ENCODE measurements around the gene SPARCL1.
"Not testable (repeated sequence)": the region's sequence is repeated elsewhere in the genome, so short reads cannot be mapped to it uniquely, and the experiment has no call there.

Gene SPARCL1

GRCh38 chr4:87499403-87500091 lies 29.6 kb downstream of the SPARCL1 start:
- no peak for DNase-seq

DNA sequence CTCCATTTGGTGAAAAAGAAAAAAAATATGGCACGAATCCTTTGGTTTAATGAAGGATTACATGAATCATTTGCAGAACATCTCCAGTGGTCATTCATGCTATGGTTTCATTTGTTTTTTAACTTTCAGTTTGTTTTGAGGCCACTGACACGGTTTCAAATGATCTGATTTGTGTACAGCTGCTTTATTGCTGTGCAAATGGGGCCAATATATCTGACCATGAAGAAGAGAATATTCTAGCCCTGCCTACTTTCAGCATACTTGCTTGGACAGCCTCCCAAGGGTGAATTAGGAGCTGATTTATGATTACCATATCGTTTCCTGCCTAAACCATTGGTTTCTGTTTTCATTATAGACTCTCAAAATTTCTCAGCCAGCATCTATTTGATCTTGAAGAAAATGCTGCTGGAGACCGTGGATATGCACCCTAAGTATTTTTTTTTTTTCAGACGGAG lies 30.7 kb downstream of the SPARCL1 start:
- no peak for DNase-seq

- DNase-seq, result no peak
Observed at GRCh38 chr4:87497578-87497977, 31.6 kb downstream of the SPARCL1 start.

GRCh38 chr4:87497159-87497558 lies 32.0 kb downstream of the SPARCL1 start:
- no peak for DNase-seq

GRCh38 chr4:87493115-87493514 lies 36.1 kb downstream of the SPARCL1 start:
- DNase-seq, result no peak

GRCh38 chr4:87491851-87492250 lies 37.3 kb downstream of the SPARCL1 start:
- not testable (repeated sequence) for DNase-seq

GRCh38 chr4:87491436-87491835 lies 37.7 kb downstream of the SPARCL1 start:
- DNase-seq, result no peak

DNA sequence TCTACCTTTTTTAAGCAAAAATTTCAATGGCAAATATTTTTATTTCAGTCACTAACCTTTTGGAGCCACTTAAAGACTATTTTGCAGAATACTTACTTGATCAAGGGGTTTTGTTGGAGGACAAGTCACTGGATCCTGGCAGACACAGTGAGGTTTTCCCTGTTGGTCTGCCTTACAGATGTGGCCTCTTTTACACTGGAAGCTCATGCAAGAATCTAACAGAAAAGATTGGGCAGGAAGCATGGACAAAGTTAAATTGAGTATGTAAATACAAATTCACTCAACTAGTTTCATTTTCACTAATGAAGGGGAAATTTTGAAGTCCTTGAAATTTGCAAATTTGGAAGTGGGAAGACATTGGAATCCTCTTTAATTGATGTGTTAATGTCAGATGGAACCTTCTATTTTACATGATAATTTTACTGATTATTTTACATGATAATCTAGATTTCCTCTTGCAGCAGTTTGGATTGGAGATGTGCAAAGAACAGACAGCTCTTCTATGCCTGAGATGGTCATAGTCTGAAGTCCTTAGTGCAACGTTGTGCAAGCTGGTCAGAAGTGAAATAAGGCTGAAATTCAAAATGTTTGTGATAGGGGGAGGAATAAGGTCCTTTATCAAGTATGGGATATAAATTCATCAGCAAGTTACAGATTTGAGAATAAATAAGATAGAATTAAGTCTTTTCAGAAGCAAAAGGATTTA lies 38.4 kb downstream of the SPARCL1 start:
- no peak for DNase-seq

DNA sequence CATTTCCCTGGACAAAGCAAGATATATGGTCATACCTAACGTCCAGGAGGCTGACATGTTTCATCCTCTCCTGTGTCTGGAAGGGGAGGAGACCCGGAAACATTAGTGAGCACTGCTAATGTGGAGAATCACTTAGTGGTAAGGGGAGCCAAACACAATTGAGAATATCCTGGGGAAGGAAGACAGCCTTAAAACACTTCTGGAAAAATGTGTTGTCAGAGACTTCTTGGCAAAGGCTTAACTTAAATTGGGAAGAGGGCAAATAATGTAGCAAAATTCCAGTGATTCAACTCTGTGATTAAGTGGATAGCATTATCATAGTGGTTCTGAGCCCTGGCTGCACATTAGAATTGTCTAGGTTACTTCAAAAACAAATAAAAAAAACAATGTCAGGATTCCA lies 39.5 kb downstream of the SPARCL1 start:
- no peak for DNase-seq

- DNase-seq, result not testable (repeated sequence)
Observed at GRCh38 chr4:87488666-87489065, 40.5 kb downstream of the SPARCL1 start.

DNA sequence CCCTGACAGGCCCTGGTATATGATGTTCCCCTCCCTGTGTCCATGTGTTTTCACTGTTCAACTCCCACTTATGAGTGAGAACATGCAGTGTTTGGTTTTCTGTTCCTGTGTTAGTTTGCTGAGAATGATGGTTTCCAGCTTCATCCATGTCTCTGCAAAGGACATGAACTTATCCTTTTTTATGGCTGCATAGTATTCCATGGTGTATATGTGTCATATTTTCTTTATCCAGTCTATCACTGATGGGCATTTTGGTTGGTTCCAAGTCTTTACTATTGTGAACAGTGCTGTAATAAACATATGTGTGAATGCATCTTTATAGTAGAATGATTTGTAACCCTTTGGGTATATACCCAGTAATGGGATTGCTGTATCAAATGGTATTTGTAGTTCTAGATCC lies 45.9 kb downstream of the SPARCL1 start:
- not testable (repeated sequence) for DNase-seq

DNA sequence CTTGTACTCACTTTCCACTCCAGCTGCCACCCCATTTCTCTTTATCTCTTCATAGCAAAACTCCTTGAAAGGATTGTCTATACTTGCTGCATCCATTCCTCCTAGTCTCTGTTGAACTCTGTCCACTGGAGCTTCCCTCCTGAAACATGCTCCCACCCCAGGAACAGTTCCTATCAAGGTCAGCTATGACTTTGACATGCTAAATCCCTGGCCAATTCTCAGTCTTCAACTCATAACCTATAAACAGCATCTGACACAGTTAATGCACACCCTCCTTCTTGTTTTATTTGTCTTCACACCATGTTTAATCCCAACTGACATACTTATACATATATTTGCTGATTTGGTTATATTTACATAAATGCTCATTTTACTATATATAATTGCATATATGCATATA lies 47.8 kb downstream of the SPARCL1 start:
- no peak for DNase-seq

DNA sequence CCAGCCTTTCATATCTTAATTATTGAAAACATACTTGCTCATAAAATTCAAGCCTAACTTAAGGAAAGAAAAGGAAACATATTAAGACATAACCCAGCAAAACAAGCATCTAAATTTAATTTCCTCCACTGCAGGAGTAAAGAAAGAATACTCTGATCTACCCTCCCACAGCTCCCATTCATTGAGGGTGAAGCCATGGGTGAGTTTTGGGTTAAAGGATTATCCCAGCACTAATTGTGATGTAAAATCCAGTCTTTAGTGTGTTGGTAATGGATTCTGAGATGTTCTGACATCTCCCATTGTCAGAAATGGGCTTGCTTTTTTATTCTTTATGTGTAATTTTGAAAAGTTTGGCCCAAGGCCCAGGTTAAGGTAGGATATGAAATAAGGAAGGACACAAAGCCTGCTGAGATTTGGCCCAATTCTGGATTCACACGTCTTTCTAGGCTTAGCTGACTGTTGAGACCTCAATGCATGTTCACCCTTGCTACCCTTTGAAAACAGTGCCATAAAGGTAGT lies 50.4 kb downstream of the SPARCL1 start:
- DNase-seq, result no peak

- DNase-seq, result no peak
Observed at GRCh38 chr4:87476934-87477333, 52.2 kb downstream of the SPARCL1 start.

GRCh38 chr4:87469390-87469789 lies 59.8 kb downstream of the SPARCL1 start:
- no peak for DNase-seq

- peak in 1 of 2 donors; percentile 4 for DNase-seq
Observed at GRCh38 chr4:87465739-87466366, 63.3 kb downstream of the SPARCL1 start.

- DNase-seq, result no peak
Observed at GRCh38 chr4:87462102-87462501, 67.1 kb downstream of the SPARCL1 start.

GRCh38 chr4:87461281-87461700 lies 67.9 kb downstream of the SPARCL1 start:
- no peak for DNase-seq

GRCh38 chr4:87458913-87459312 lies 70.3 kb downstream of the SPARCL1 start:
- DNase-seq, result no peak

GRCh38 chr4:87451537-87451936 lies 77.6 kb downstream of the SPARCL1 start:
- DNase-seq, result no peak

GRCh38 chr4:87446375-87446774 lies 82.8 kb downstream of the SPARCL1 start:
- DNase-seq, result not testable (repeated sequence)

GRCh38 chr4:87445964-87446363 lies 83.2 kb downstream of the SPARCL1 start:
- no peak for DNase-seq

- no peak for DNase-seq
Observed at GRCh38 chr4:87444741-87445140, 84.4 kb downstream of the SPARCL1 start.

DNA sequence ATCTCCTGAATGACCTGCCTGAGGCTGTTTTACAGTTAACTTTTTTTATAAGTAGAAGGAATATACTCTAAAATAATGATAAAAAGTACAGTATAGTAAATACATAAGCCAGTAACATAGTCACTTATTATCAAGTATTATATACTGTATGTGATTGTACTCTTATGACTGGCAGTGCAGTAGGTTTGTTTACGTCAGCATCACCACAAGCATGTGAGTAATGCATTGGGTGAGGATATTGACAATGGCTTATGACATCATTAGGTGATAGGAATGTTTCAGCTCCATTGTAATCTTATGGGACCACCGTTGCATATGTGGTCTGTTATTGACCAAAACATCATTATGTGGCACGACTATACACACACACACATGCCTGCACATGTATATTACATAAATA lies 86.3 kb downstream of the SPARCL1 start:
- DNase-seq, result no peak
